ENCODE results near the gene USP21.

- TF ChIP-seq, protein P1, sequence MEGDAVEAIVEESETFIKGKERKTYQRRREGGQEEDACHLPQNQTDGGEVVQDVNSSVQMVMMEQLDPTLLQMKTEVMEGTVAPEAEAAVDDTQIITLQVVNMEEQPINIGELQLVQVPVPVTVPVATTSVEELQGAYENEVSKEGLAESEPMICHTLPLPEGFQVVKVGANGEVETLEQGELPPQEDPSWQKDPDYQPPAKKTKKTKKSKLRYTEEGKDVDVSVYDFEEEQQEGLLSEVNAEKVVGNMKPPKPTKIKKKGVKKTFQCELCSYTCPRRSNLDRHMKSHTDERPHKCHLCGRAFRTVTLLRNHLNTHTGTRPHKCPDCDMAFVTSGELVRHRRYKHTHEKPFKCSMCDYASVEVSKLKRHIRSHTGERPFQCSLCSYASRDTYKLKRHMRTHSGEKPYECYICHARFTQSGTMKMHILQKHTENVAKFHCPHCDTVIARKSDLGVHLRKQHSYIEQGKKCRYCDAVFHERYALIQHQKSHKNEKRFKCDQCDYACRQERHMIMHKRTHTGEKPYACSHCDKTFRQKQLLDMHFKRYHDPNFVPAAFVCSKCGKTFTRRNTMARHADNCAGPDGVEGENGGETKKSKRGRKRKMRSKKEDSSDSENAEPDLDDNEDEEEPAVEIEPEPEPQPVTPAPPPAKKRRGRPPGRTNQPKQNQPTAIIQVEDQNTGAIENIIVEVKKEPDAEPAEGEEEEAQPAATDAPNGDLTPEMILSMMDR (IDR thresholded peaks at IDR 0.05; ENCODE audit: borderline replicate concordance, extremely low read depth, low read length, poor library complexity, severe bottlenecking): no peak
- no peak for TF ChIP-seq EZH2 (IDR thresholded peaks at IDR 0.05; ENCODE audit: borderline replicate concordance, low read depth, low read length, severe bottlenecking)
These were observed 18.4 kb upstream of the USP21 start for GRCh38 chr1:161140755-161141400.
